Breast epithelium (tissue), 3 donors: ENCODE data around the gene ENOSF1.

Source experiments
- POLR2A ChIP-seq: fragments of 450-650 bp; IDR thresholded peaks from one replicate; pipeline ENCODE4 v1.6.1; 2016; ENCODE audit warnings: antibody characterized with exemption, mild to moderate bottlenecking, moderate library complexity
- POLR2AphosphoS5 ChIP-seq, 3 donors: sonication (generic); formaldehyde crosslinking; IDR thresholded peaks; one replicate each; pipeline ENCODE4 v1.6.1; 2017; ENCODE audit warnings: antibody characterized with exemption in 3 of 3
- TF ChIP-seq, protein P1 (sequence below), 3 donors: fragments of 450-650 bp; IDR thresholded peaks; one replicate each; pipeline ENCODE4 v1.5.1; 2016 to 2017; ENCODE audit warnings: antibody characterized with exemption in 3 of 3, mild to moderate bottlenecking in 3 of 3, moderate library complexity in 3 of 3

DNA sequence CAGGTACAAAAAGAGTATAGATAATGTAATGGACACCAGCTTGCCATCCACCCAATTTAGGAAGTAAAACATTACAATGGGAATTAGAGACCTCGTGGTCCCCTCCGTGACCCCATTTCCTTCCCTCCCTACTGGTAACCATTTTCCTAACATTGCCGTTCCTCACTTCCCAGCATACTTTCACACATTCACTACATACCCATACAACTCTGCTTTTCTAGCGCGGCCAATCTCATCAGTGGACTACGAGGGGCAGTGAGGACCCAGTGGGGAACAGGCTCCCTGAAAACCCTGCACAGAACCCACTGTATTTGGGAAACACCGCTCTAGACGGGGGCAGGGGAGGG is 1.1 kb downstream of the ENOSF1 start:
- TF ChIP-seq, protein P1, sequence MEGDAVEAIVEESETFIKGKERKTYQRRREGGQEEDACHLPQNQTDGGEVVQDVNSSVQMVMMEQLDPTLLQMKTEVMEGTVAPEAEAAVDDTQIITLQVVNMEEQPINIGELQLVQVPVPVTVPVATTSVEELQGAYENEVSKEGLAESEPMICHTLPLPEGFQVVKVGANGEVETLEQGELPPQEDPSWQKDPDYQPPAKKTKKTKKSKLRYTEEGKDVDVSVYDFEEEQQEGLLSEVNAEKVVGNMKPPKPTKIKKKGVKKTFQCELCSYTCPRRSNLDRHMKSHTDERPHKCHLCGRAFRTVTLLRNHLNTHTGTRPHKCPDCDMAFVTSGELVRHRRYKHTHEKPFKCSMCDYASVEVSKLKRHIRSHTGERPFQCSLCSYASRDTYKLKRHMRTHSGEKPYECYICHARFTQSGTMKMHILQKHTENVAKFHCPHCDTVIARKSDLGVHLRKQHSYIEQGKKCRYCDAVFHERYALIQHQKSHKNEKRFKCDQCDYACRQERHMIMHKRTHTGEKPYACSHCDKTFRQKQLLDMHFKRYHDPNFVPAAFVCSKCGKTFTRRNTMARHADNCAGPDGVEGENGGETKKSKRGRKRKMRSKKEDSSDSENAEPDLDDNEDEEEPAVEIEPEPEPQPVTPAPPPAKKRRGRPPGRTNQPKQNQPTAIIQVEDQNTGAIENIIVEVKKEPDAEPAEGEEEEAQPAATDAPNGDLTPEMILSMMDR (IDR thresholded peaks at IDR 0.05): no peak
- peak in 1 of 3 donors; percentile 22 for TF ChIP-seq POLR2AphosphoS5 (IDR thresholded peaks at IDR 0.05)
- no peak for TF ChIP-seq POLR2A
